WTC11 (cell line): ENCODE measurements around the gene EVC2. TPM values are rescaled to one million over a fixed set of nuclear protein-coding genes. Genes with fewer than 3 reads are reported as not detected.

ENCODE experiments used
- ATAC-seq: fragments of 200-7000 bp; cut with Tn5 transposase; 2 replicates; pipeline ENCODE4 v1.10.0; 2021; ENCODE audit warnings: mild to moderate bottlenecking, moderate library complexity
- CTCF ChIA-PET: fragments of 300-600 bp; sonication (Branson Sonifier 250); formaldehyde crosslinking; loops from one replicate; lab custom pipeline; 2021; ENCODE audit warnings: antibody characterized with exemption; lab: Charles Lee
- POLR2A ChIA-PET: fragments of 350-600 bp; sonication (Branson Sonifier 250); formaldehyde crosslinking; loops from one replicate; lab custom pipeline; 2021; ENCODE audit warnings: antibody characterized with exemption; lab: Charles Lee
- DNase-seq: peaks from one replicate; pipeline ENCODE4 v3.0.0; 2021; ENCODE audit warnings: low spot score
- H3K27ac Mint-ChIP-seq: 2 replicates; pipeline ENCODE4 v1.8.0; 2021; ENCODE audit warnings: mixed read lengths
- H3K27me3 Mint-ChIP-seq: 2 replicates; pipeline ENCODE4 v1.8.0; 2021; ENCODE audit warnings: low read depth, mild to moderate bottlenecking, moderate library complexity, mixed read lengths
- H3K36me3 Mint-ChIP-seq: 2 replicates; pipeline ENCODE4 v1.8.0; 2021; ENCODE audit warnings: mixed read lengths
- H3K4me1 Mint-ChIP-seq: 2 replicates; pipeline ENCODE4 v1.8.0; 2022; ENCODE audit warnings: mixed read lengths
- H3K4me3 Mint-ChIP-seq: 2 replicates; pipeline ENCODE4 v1.8.0; 2021; ENCODE audit warnings: mild to moderate bottlenecking, moderate library complexity, mixed read lengths
- H3K9me3 Mint-ChIP-seq: 2 replicates; pipeline ENCODE4 v1.8.0; 2021; ENCODE audit warnings: mixed read lengths
- CTCF ChIP-seq: fragments of 200-600 bp; IDR thresholded peaks from 2 replicates; pipeline ENCODE4 v1.8.0; 2022; ENCODE audit warnings: antibody characterized with exemption
- E2F5 ChIP-seq: sonication (generic); formaldehyde crosslinking; IDR thresholded peaks from 2 replicates; pipeline ENCODE4 v1.8.1; 2022; ENCODE audit warnings: mild to moderate bottlenecking, moderate library complexity, missing genetic modification reagents
- ESRRA ChIP-seq: sonication (generic); formaldehyde crosslinking; IDR thresholded peaks from 2 replicates; pipeline ENCODE4 v1.8.1; 2022; ENCODE audit warnings: mild to moderate bottlenecking, missing genetic modification reagents, borderline replicate concordance
- FOXP1 ChIP-seq: sonication (generic); formaldehyde crosslinking; IDR thresholded peaks from 2 replicates; pipeline ENCODE4 v1.8.0; 2022; ENCODE audit warnings: missing genetic modification reagents, mild to moderate bottlenecking, moderate library complexity, borderline replicate concordance
- GRHL2 ChIP-seq: fragments of 250-450 bp; sonication (Bioruptor Pico); IDR thresholded peaks from 2 replicates; pipeline ENCODE4 v1.8.0; 2022; ENCODE audit warnings: mild to moderate bottlenecking, moderate library complexity; ENCODE audit not compliant: insufficient replicate concordance, severe bottlenecking
- GTF2I ChIP-seq: fragments of 250-450 bp; sonication (Bioruptor Pico); conservative IDR thresholded peaks from 2 replicates; pipeline ENCODE4 v1.4.0; 2021; ENCODE audit warnings: mild to moderate bottlenecking
- JAZF1 ChIP-seq: fragments of 250-450 bp; sonication (Bioruptor Pico); IDR thresholded peaks from 2 replicates; pipeline ENCODE4 v1.9.0; 2021; ENCODE audit warnings: moderate library complexity, mild to moderate bottlenecking, inconsistent platforms
- MXD4 ChIP-seq: fragments of 250-450 bp; sonication (Bioruptor Pico); IDR thresholded peaks from 2 replicates; pipeline ENCODE4 v1.8.0; 2021; ENCODE audit warnings: mild to moderate bottlenecking, moderate library complexity, borderline replicate concordance
- NFATC4 ChIP-seq: fragments of 250-450 bp; sonication (Bioruptor Pico); IDR thresholded peaks from 2 replicates; pipeline ENCODE4 v1.9.0; 2021; ENCODE audit warnings: mild to moderate bottlenecking
- NFYB ChIP-seq: sonication (generic); formaldehyde crosslinking; conservative IDR thresholded peaks from 2 replicates; pipeline ENCODE4 v1.8.0; 2022; ENCODE audit warnings: low read depth, missing genetic modification reagents
- PREB ChIP-seq: sonication (generic); formaldehyde crosslinking; IDR thresholded peaks from 2 replicates; pipeline ENCODE4 v1.8.1; 2022; ENCODE audit warnings: mild to moderate bottlenecking, missing genetic modification reagents, moderate library complexity, borderline replicate concordance
- PRRX2 ChIP-seq: fragments of 250-450 bp; sonication (Bioruptor Pico); IDR thresholded peaks from 2 replicates; pipeline ENCODE4 v1.8.0; 2021; ENCODE audit warnings: mild to moderate bottlenecking
- USF1 ChIP-seq: sonication (generic); formaldehyde crosslinking; IDR thresholded peaks from 2 replicates; pipeline ENCODE4 v1.8.0; 2022; ENCODE audit warnings: mild to moderate bottlenecking, missing genetic modification reagents
- USF2 ChIP-seq: sonication (generic); formaldehyde crosslinking; IDR thresholded peaks from 2 replicates; pipeline ENCODE4 v1.8.1; 2023; ENCODE audit warnings: mild to moderate bottlenecking, missing genetic modification reagents, moderate library complexity
- ZNF281 ChIP-seq: sonication (generic); formaldehyde crosslinking; IDR thresholded peaks from 2 replicates; pipeline ENCODE4 v1.8.0; 2023; ENCODE audit warnings: mild to moderate bottlenecking, missing genetic modification reagents
- ZNF317 ChIP-seq: sonication (generic); formaldehyde crosslinking; IDR thresholded peaks from 2 replicates; pipeline ENCODE4 v1.8.1; 2023; ENCODE audit warnings: low read depth, mild to moderate bottlenecking, moderate library complexity, missing genetic modification reagents, borderline replicate concordance
- ZNF423 ChIP-seq: fragments of 250-450 bp; sonication (Bioruptor Pico); IDR thresholded peaks from 2 replicates; pipeline ENCODE4 v2.1.2; 2022; ENCODE audit warnings: mild to moderate bottlenecking, moderate library complexity
- ZSCAN18 ChIP-seq: fragments of 250-450 bp; sonication (Bioruptor Pico); IDR thresholded peaks from 2 replicates; pipeline ENCODE4 v2.1.2; 2022; ENCODE audit warnings: mild to moderate bottlenecking, moderate library complexity
- total RNA-seq: library from RNA; stranded (reverse); gene quantifications from 3 replicates; pipeline ENCODE4 v1.2.3, GENCODE V29; 2021
- TF ChIP-seq, protein P1 (sequence below): sonication (generic); formaldehyde crosslinking; IDR thresholded peaks from 2 replicates; pipeline ENCODE4 v1.8.0; 2022; ENCODE audit warnings: mild to moderate bottlenecking, missing genetic modification reagents
- TF ChIP-seq, protein P2 (sequence below): fragments of 250-450 bp; sonication (Bioruptor Pico); IDR thresholded peaks from 2 replicates; pipeline ENCODE4 v1.8.0; 2021; ENCODE audit warnings: mild to moderate bottlenecking
- TF ChIP-seq, protein P3 (sequence below): sonication (generic); formaldehyde crosslinking; IDR thresholded peaks from 2 replicates; pipeline ENCODE4 v1.8.1; 2023; ENCODE audit warnings: mild to moderate bottlenecking, missing genetic modification reagents, moderate library complexity

EVC2 gene
- total RNA-seq, 1 experiment from 2014 or later: 4.8 TPM

GRCh38 chr4:5660185-5660584 is 48.2 kb downstream of the EVC2 start:
- CTCF ChIA-PET: no interaction called here
- DNase-seq (no peak), ATAC-seq (no peak)
- Mint-ChIP-seq H3K27me3 (no peaks in the 10 kb centered on the region; the same call in 1 of the 2 replicates), H3K4me1 (no peaks in the 10 kb centered on the region), H3K36me3 (peaks cover 22% of the 10 kb centered on the region)
- TF ChIP-seq CTCF (no peak), FOXP1 (CRISPR knock-in tag) (no peak), ESRRA (no peak), GTF2I (no peak), ZSCAN18 (CRISPR knock-in tag) (no peak), ZNF281 (CRISPR knock-in tag) (no peak), E2F5 (no peak), ZNF317 (CRISPR knock-in tag) (no peak), NFYB (CRISPR knock-in tag) (no peak), NFATC4 (CRISPR knock-in tag) (no peak), ZNF423 (no peak), GRHL2 (CRISPR knock-in tag) (no peak), USF1 (CRISPR knock-in tag) (no peak)
- TF ChIP-seq, protein P1, sequence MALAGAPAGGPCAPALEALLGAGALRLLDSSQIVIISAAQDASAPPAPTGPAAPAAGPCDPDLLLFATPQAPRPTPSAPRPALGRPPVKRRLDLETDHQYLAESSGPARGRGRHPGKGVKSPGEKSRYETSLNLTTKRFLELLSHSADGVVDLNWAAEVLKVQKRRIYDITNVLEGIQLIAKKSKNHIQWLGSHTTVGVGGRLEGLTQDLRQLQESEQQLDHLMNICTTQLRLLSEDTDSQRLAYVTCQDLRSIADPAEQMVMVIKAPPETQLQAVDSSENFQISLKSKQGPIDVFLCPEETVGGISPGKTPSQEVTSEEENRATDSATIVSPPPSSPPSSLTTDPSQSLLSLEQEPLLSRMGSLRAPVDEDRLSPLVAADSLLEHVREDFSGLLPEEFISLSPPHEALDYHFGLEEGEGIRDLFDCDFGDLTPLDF (CRISPR knock-in tag): no peak
- TF ChIP-seq, protein P2, sequence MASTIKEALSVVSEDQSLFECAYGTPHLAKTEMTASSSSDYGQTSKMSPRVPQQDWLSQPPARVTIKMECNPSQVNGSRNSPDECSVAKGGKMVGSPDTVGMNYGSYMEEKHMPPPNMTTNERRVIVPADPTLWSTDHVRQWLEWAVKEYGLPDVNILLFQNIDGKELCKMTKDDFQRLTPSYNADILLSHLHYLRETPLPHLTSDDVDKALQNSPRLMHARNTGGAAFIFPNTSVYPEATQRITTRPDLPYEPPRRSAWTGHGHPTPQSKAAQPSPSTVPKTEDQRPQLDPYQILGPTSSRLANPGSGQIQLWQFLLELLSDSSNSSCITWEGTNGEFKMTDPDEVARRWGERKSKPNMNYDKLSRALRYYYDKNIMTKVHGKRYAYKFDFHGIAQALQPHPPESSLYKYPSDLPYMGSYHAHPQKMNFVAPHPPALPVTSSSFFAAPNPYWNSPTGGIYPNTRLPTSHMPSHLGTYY (CRISPR knock-in tag): no peak
- TF ChIP-seq, all 79 proteins: peak for 0
- H3K4me3 Mint-ChIP-seq: no peak overlapping the region
- H3K27ac Mint-ChIP-seq: no peak overlapping the region
- POLR2A ChIA-PET: no interaction called here
- peaks cover 14% of the 10 kb centered on the region for H3K9me3 Mint-ChIP-seq

DNA sequence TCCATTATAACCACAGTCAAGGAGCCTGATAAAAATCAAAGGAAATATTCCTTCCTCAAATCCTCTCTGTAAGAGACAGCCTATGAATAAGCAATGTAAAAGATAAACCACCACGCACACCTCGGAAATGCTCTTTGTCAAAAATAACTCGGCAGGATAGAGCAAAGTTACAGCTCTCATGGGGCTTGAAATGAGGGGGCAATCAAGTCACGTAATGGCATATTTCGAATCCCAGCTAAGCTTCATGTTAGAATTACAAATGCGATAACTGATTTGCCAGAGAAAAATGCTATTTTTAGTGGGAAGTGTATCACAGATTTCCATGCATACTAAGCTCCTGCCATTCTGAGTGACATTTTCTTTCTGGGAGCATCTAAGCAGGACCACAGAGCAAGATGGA is 49.4 kb downstream of the EVC2 start:
- no peak for ATAC-seq
- no peak overlapping the region for H3K4me3 Mint-ChIP-seq
- CTCF ChIA-PET: interaction anchor here (0.7 kb wide), 1 partner anchor 21 kb away, joined by 5 read pairs; no protein-coding TSS in a partner anchor
- TF ChIP-seq PRRX2 (CRISPR knock-in tag) (no peak), USF2 (CRISPR knock-in tag) (no peak), E2F5 (no peak), GTF2I (no peak), PREB (no peak), MXD4 (CRISPR knock-in tag) (no peak), JAZF1 (no peak)
- TF ChIP-seq, protein P3, sequence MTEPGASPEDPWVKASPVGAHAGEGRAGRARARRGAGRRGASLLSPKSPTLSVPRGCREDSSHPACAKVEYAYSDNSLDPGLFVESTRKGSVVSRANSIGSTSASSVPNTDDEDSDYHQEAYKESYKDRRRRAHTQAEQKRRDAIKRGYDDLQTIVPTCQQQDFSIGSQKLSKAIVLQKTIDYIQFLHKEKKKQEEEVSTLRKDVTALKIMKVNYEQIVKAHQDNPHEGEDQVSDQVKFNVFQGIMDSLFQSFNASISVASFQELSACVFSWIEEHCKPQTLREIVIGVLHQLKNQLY (CRISPR knock-in tag): no peak

More for the DNA sequence above, 49.4 kb downstream of the EVC2 start:
- Mint-ChIP-seq H3K27me3 (no peaks in the 10 kb centered on the region; the same call in 1 of the 2 replicates), H3K4me1 (no peaks in the 10 kb centered on the region), H3K9me3 (peaks cover 14% of the 10 kb centered on the region), H3K36me3 (peaks cover 22% of the 10 kb centered on the region), H3K27ac (no peak overlapping the region)
- POLR2A ChIA-PET: no interaction called here
- no peak for DNase-seq
